Measurements from ENCODE around the gene NSUN3. TPM values are rescaled to one million over a fixed set of nuclear protein-coding genes. Genes with fewer than 3 reads are reported as not detected.

The NSUN3 gene
- total and polyA plus RNA-seq, 8 donors, result 2.4 to 88.8 (median 16.9) TPM

DNA sequence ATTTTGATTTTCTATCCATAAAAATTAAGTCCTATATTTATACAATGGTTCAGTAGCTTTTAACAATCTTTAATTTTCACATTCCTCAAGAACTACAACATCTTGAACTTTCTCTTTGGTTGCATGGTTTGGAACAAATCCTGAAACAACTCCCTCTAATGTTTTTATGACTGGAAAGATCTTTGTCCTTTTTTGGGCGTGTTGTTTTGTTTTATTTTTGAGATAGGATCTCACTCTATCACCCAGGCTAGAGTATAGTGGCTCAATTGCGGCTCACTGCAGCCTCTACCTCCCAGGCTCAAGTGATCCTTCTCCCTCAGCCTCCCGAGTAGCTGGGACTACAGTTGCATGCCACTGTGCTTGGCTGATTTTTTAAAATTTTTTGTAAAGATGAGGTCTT, 38.5 kb upstream of the NSUN3 start:
- TF ChIP-seq, protein P1, sequence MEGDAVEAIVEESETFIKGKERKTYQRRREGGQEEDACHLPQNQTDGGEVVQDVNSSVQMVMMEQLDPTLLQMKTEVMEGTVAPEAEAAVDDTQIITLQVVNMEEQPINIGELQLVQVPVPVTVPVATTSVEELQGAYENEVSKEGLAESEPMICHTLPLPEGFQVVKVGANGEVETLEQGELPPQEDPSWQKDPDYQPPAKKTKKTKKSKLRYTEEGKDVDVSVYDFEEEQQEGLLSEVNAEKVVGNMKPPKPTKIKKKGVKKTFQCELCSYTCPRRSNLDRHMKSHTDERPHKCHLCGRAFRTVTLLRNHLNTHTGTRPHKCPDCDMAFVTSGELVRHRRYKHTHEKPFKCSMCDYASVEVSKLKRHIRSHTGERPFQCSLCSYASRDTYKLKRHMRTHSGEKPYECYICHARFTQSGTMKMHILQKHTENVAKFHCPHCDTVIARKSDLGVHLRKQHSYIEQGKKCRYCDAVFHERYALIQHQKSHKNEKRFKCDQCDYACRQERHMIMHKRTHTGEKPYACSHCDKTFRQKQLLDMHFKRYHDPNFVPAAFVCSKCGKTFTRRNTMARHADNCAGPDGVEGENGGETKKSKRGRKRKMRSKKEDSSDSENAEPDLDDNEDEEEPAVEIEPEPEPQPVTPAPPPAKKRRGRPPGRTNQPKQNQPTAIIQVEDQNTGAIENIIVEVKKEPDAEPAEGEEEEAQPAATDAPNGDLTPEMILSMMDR (IDR thresholded peaks at IDR 0.05), result no peak
- TF ChIP-seq POLR2AphosphoS5 (IDR thresholded peaks at IDR 0.05), result no peak
- TF ChIP-seq POLR2A (IDR thresholded peaks at IDR 0.05), result no peak
- TF ChIP-seq EP300 (IDR thresholded peaks at IDR 0.05), result no peak
- Histone ChIP-seq H3K9me3 (no peaks in the 10 kb centered on the region), H3K4me1 (peaks cover 0 to 19% (median 8%) of the 10 kb centered on the region in 4 donors), H3K36me3 (no peaks in the 10 kb centered on the region), H3K4me3 (no peak overlapping the region), H3K27me3 (no peaks in the 10 kb centered on the region), H3K27ac (no peak overlapping the region)
- intact Hi-C loops (cut with DNase I; ENCODE audit: low total_unique reads), result no loop called here
- DNase-seq, result no peak
- 55 to 68% (median 63%) methylated on average over 3 of the region's 3 CpGs for WGBS, 5 donors

DNA sequence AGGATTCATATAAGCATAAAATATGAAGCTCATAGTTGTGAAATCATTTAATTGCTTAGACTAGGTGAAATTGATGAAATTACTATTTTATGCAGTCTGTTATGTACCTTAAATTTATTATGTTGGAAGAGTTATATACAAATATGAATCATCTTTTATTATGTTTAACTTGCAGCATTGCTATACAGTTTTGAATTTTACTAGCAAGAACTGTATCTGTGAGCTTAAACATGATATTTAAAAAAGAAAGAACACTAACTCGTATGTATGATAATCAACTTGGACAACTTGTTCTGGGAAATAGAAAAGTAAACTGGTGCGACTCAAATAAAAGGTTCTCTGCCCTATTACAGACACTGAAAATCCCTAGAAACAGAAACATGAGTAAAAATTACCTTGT, 36.2 kb upstream of the NSUN3 start:
- no peak for TF ChIP-seq POLR2AphosphoS5 (IDR thresholded peaks at IDR 0.05)
- TF ChIP-seq, protein P1 (IDR thresholded peaks at IDR 0.05), result no peak
- TF ChIP-seq POLR2A (IDR thresholded peaks at IDR 0.05), result no peak
- no peak for TF ChIP-seq EP300 (IDR thresholded peaks at IDR 0.05)
- H3K27me3 ChIP-seq, result no peaks in the 10 kb centered on the region
- no peaks in the 10 kb centered on the region for H3K36me3 ChIP-seq
- H3K4me1 ChIP-seq, result peaks cover 0 to 19% (median 8%) of the 10 kb centered on the region in 4 donors
- 28 to 57% (median 38%) methylated on average over 2 of the region's 2 CpGs for WGBS, 5 donors
- intact Hi-C loops (cut with DNase I; ENCODE audit: low total_unique reads), result no loop called here
- no peaks in the 10 kb centered on the region for H3K9me3 ChIP-seq
- H3K27ac ChIP-seq, result peak overlapping the region in 4 of 5 donors; percentile 71 to 78 (median 74)
- no peak for DNase-seq
- H3K4me3 ChIP-seq, result peak overlapping the region in 3 of 4 donors; percentile 24 to 29 (median 26)

DNA sequence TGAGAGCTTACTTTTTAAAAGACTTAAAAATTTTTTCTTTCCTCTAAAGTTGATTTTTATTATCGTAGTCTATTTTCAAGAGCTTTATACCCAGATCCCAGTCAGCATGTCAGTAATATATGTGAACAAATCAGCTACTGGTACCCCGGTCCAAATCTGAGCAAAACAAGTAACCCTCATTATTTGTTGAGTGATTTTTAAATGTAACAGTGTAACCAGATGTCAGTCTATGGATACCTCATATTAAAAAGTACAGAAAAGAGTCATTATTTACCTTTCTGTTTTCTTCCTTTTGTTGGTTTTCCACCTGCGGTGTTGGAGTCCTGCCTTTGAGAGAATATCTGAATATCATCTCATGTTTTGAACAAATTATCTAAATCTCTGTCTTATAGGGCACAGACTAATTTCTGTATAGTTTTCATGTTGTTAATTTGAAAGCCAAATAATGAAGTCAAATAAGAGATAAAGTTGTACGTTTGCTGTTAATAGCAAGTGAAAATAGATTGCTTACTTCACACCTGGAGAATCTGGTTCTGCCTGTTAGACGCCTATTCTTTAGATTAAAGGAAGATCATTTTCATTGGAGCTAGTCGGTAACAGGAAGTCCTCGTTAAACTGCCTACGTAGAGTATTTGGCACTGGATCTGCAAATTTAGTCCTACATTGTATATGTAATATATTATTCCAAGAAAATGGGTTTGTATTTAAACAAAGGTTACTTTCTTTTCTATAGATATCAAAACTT, 34.6 kb upstream of the NSUN3 start, which contains the start of gene STX19:
Gene STX19 (minus strand): TSS at position 505 of the 745 bp plus-strand sequence. CDS start 13,328 bp downstream, outside the sequence.
- peak within 1 kb of the TSS; percentile 18 to 29 (median 25) for H3K4me3 ChIP-seq

DNA sequence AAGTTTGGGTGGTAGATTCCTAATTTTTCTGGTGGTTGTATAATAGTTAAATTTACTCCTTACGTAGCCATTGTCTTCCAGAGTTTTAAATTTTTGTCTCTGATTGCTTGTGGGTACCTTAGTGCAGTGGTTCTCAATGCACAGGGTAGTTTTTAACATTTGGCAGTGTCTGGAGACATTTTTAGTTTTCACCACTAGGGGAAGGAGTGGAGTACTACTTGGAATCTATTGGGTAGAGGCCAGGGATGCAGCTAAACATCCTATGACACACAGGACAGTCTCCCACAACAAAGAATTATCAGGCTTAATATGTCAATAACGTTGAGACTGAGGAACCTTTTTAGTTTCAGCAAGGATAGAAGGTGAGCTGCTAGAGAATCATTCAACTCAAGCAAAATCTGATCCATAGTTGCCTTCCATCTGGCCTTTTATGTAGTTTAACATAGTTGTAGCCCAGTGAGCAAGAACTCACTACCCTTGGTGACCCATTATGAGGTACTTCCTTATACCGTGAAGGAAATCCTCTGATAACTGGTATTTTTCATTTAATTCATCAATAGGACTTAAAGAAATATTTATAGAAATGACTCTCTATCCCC, 25.9 kb upstream of the NSUN3 start:
- Histone ChIP-seq H3K27me3 (no peaks in the 10 kb centered on the region), H3K36me3 (peaks cover 0 to 11% (median 2%) of the 10 kb centered on the region in 4 donors), H3K9me3 (no peaks in the 10 kb centered on the region), H3K4me3 (no peak overlapping the region), H3K27ac (no peak overlapping the region), H3K4me1 (no peaks in the 10 kb centered on the region)
- 75 to 83% (median 78%) methylated on average over 3 of the region's 3 CpGs for WGBS, 5 donors
- intact Hi-C loops (cut with DNase I; ENCODE audit: low total_unique reads), result no loop called here
- TF ChIP-seq, protein P1 (IDR thresholded peaks at IDR 0.05), result peak in 4 of 7 experiments; percentile 20 to 49 (median 39)
- TF ChIP-seq EP300 (IDR thresholded peaks at IDR 0.05), result no peak
- peak in 1 of 2 donors; percentile 17 for DNase-seq

More for the DNA sequence above, 34.6 kb upstream of the NSUN3 start, which contains the start of gene STX19:
- Histone ChIP-seq H3K36me3 (no peaks in the 10 kb centered on the region), H3K27me3 (no peaks in the 10 kb centered on the region), H3K9me3 (no peaks in the 10 kb centered on the region), H3K4me1 (peaks cover 0 to 19% (median 8%) of the 10 kb centered on the region in 4 donors), H3K27ac (peak within 1 kb of the TSS in 4 of 5 donors; percentile 71 to 78 (median 74))
- TF ChIP-seq, protein P1 (IDR thresholded peaks at IDR 0.05), result no peak
- peak in 2 of 3 donors; percentile 74 to 78 for TF ChIP-seq POLR2AphosphoS5 (IDR thresholded peaks at IDR 0.05)
- no peak for TF ChIP-seq POLR2A (IDR thresholded peaks at IDR 0.05)
- no peak for TF ChIP-seq EP300 (IDR thresholded peaks at IDR 0.05)
- WGBS, 5 donors, result 29 to 60% (median 36%) methylated on average over 8 of the region's 8 CpGs
- DNase-seq, result peak in 1 of 2 donors; percentile 94
- intact Hi-C loops (cut with DNase I; ENCODE audit: low total_unique reads), result no loop called here

All from stomach (tissue), 9 donors.